Ishikawa (cell line): ENCODE measurements around the gene SOS1.

Experiments
- CEBPB ChIP-seq: IDR thresholded peaks from 2 replicates; pipeline ENCODE4 v1.6.1; 2012
- CREB1 ChIP-seq: IDR thresholded peaks from 2 replicates; pipeline ENCODE4 v1.6.1; 2012; ENCODE audit warnings: low read depth
- EGR1 ChIP-seq: IDR thresholded peaks from 2 replicates; pipeline ENCODE4 v1.6.1; 2012
- EP300 ChIP-seq: IDR thresholded peaks from 2 replicates; pipeline ENCODE4 v1.6.1; 2012; ENCODE audit warnings: borderline replicate concordance
- FOXM1 ChIP-seq: IDR thresholded peaks from 2 replicates; pipeline ENCODE4 v1.6.1; 2012; ENCODE audit warnings: low read depth, borderline replicate concordance
- MAX ChIP-seq: IDR thresholded peaks from 2 replicates; pipeline ENCODE4 v1.6.1; 2012
- NFIC ChIP-seq: IDR thresholded peaks from 2 replicates; pipeline ENCODE4 v1.6.1; 2012
- RAD21 ChIP-seq: IDR thresholded peaks from 2 replicates; pipeline ENCODE4 v1.6.1; 2012; ENCODE audit warnings: low read depth
- REST ChIP-seq: IDR thresholded peaks from 2 replicates; pipeline ENCODE4 v1.6.1; 2012; ENCODE audit warnings: low read depth, mild to moderate bottlenecking
- TAF1 ChIP-seq: IDR thresholded peaks from 2 replicates; pipeline ENCODE4 v1.6.1; 2012; ENCODE audit warnings: low read depth, mild to moderate bottlenecking
- TCF12 ChIP-seq: IDR thresholded peaks from 2 replicates; pipeline ENCODE4 v1.6.1; 2012; ENCODE audit warnings: low read depth
- TEAD4 ChIP-seq: IDR thresholded peaks from 2 replicates; pipeline ENCODE4 v1.6.1; 2012
- USF1 ChIP-seq: IDR thresholded peaks from 2 replicates; pipeline ENCODE4 v1.6.1; 2012
- YY1 ChIP-seq: IDR thresholded peaks from 2 replicates; pipeline ENCODE4 v1.6.1; 2012; ENCODE audit warnings: low read depth
- ZBTB7A ChIP-seq: IDR thresholded peaks from 2 replicates; pipeline ENCODE4 v1.6.1; 2012; ENCODE audit warnings: low read depth

SOS1 gene

GRCh38 chr2:39146630-39147029 is 25.8 kb upstream of the SOS1 start:
- no peak for TF ChIP-seq CREB1

- TF ChIP-seq RAD21 (no peak), USF1 (no peak), YY1 (no peak), FOXM1 (no peak), NFIC (no peak), MAX (no peak), CREB1 (no peak), EP300 (no peak), EGR1 (no peak), ZBTB7A (no peak), TCF12 (no peak), TEAD4 (no peak), REST (no peak)
These were observed 25.1 kb upstream of the SOS1 start for GRCh38 chr2:39145906-39146421.

- TF ChIP-seq TEAD4 (no peak), EP300 (no peak), YY1 (no peak), TAF1 (no peak), TCF12 (no peak), CREB1 (no peak), FOXM1 (no peak), EGR1 (no peak), USF1 (no peak), REST (no peak), NFIC (no peak), RAD21 (no peak), CEBPB (no peak), MAX (no peak), ZBTB7A (no peak)
These were observed 23.6 kb upstream of the SOS1 start for GRCh38 chr2:39144416-39144815.

- TF ChIP-seq REST, result no peak
- no peak for TF ChIP-seq EP300
These were observed 22.2 kb upstream of the SOS1 start for GRCh38 chr2:39142904-39143605.
